ENCODE data around the gene MYBBP1A.

Gene MYBBP1A

DNA sequence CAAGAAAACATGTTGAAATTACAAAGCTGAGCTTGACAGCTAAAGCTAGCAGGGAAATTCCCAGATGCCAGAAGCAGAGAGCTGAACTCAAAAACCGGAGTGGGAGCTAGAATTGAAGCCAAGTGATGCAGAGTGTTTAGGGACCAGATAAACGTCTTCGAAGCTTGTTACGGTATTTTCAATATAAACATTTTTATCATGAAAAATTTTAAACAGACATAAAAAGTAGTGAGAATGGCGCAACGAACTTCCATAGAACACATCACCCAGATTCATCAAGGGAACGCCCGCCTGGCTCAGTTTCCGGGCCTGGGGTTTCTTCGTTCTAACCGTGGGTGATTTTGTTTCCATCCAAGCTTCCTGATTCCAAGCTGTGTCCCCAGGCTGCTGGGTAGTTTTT lies 38.4 kb downstream of the MYBBP1A start:
- TF ChIP-seq, protein P1, sequence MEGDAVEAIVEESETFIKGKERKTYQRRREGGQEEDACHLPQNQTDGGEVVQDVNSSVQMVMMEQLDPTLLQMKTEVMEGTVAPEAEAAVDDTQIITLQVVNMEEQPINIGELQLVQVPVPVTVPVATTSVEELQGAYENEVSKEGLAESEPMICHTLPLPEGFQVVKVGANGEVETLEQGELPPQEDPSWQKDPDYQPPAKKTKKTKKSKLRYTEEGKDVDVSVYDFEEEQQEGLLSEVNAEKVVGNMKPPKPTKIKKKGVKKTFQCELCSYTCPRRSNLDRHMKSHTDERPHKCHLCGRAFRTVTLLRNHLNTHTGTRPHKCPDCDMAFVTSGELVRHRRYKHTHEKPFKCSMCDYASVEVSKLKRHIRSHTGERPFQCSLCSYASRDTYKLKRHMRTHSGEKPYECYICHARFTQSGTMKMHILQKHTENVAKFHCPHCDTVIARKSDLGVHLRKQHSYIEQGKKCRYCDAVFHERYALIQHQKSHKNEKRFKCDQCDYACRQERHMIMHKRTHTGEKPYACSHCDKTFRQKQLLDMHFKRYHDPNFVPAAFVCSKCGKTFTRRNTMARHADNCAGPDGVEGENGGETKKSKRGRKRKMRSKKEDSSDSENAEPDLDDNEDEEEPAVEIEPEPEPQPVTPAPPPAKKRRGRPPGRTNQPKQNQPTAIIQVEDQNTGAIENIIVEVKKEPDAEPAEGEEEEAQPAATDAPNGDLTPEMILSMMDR (IDR thresholded peaks at IDR 0.05; ENCODE audit: low read depth, low read length, missing control alignments) = no peak
- DNase-seq (ENCODE audit: extremely low read depth, low read depth) = no peak
- no peak overlapping the region for H3K4me3 ChIP-seq (replicated peaks; ENCODE audit: low read depth, low read length)

GRCh38 chr17:4515501-4515900 lies 39.7 kb downstream of the MYBBP1A start:
- no peak overlapping the region for H3K4me3 ChIP-seq (replicated peaks; ENCODE audit: low read depth, low read length)
- TF ChIP-seq, protein P1 (IDR thresholded peaks at IDR 0.05; ENCODE audit: low read depth, low read length, missing control alignments) = no peak
- DNase-seq (ENCODE audit: extremely low read depth, low read depth) = no peak

GRCh38 chr17:4514779-4515178 lies 40.4 kb downstream of the MYBBP1A start:
- TF ChIP-seq, protein P1 (IDR thresholded peaks at IDR 0.05; ENCODE audit: low read depth, low read length, missing control alignments) = no peak
- DNase-seq (ENCODE audit: extremely low read depth, low read depth) = no peak
- no peak overlapping the region for H3K4me3 ChIP-seq (replicated peaks; ENCODE audit: low read depth, low read length)

- DNase-seq (ENCODE audit: extremely low read depth, low read depth) = no peak
- H3K4me3 ChIP-seq (replicated peaks; ENCODE audit: low read depth, low read length) = no peak overlapping the region
- TF ChIP-seq, protein P1 (IDR thresholded peaks at IDR 0.05; ENCODE audit: low read depth, low read length, missing control alignments) = no peak
Observed at GRCh38 chr17:4514206-4514605, 41.0 kb downstream of the MYBBP1A start.

- no peak for DNase-seq (ENCODE audit: extremely low read depth, low read depth)
- TF ChIP-seq, protein P1 (IDR thresholded peaks at IDR 0.05; ENCODE audit: low read depth, low read length, missing control alignments) = no peak
- H3K4me3 ChIP-seq (replicated peaks; ENCODE audit: low read depth, low read length) = no peak overlapping the region
Observed at GRCh38 chr17:4513113-4514032, 41.8 kb downstream of the MYBBP1A start.

DNA sequence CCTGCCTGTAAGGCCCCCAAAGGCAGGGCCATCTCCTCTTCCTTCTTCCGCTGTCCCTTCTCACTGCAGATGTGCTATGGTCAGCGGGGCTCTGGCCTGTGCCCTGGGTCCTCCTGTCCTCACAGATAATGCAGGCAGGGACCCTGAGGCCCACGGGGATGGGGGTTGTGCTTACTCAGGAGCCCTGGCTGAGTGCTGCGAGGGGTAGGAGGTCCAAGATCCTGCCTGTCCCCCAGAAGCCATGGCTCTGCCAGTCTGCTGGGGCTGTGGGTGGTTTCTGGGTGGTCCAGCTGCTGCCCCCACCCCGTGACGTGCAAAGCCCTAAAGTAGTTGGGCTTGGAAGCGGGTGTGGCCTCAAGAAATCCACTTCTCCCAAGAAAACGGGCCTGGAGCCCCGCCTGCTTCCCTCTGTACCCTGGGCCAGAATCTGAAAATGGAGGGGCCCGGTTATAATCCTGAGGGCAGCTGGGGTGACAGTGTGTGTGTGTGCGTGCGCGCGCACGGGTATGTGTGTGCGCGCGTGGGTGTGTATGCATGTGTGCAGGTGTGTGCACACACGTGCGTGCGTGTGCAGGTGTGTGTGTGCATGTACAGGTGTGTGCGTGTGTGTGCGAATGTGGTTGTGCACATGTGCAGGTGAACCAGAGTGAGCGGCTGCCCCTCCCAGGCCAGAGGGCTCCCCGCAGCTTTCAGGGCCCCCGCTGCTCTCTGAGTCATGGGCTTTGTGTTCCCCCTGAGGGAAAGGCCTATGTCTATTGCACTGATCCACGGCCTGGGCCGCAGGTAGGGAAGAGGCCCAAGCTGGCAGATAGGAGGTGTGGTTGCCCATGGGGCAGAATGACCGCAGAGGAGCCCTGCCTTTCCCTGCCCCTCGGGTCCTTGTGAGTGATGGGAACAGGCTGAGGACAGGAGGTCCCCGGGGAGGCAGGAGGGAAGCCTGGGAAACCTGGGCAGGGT lies 42.8 kb downstream of the MYBBP1A start:
- TF ChIP-seq, protein P1 (IDR thresholded peaks at IDR 0.05; ENCODE audit: low read depth, low read length, missing control alignments) = no peak
- no peak for DNase-seq (ENCODE audit: extremely low read depth, low read depth)

More for the DNA sequence above, 42.8 kb downstream of the MYBBP1A start:
- H3K4me3 ChIP-seq (replicated peaks; ENCODE audit: low read depth, low read length) = no peak overlapping the region
